GM21515 (cell line): ENCODE results near the gene GRK4.

Experiments
- ATAC-seq: cut with Tn5 transposase; IDR thresholded peaks from one replicate; pipeline ENCODE4 v1.9.1; 2021; ENCODE audit not compliant: unreplicated experiment

GRK4 gene

GRCh38 chr4:3010998-3011397 is 47.6 kb downstream of the GRK4 start:
- ATAC-seq = no peak

- ATAC-seq = no peak
Measured at GRCh38 chr4:3011456-3012220, 48.3 kb downstream of the GRK4 start.

GRCh38 chr4:3013323-3013722 is 50.0 kb downstream of the GRK4 start:
- no peak for ATAC-seq

GRCh38 chr4:3013839-3014350 is 50.5 kb downstream of the GRK4 start:
- ATAC-seq = peak; percentile 76

GRCh38 chr4:3016961-3017360 is 53.6 kb downstream of the GRK4 start:
- no peak for ATAC-seq

GRCh38 chr4:3017504-3017903 is 54.1 kb downstream of the GRK4 start:
- no peak for ATAC-seq

GRCh38 chr4:3019145-3019846 is 55.9 kb downstream of the GRK4 start:
- no peak for ATAC-seq

- no peak for ATAC-seq
Measured at GRCh38 chr4:3021127-3021526, 57.8 kb downstream of the GRK4 start.

- ATAC-seq = no peak
Measured at GRCh38 chr4:3021627-3022026, 58.3 kb downstream of the GRK4 start.

- no peak for ATAC-seq
Measured at GRCh38 chr4:3022112-3022511, 58.7 kb downstream of the GRK4 start.

- no peak for ATAC-seq
Measured at GRCh38 chr4:3022651-3023050, 59.3 kb downstream of the GRK4 start.

GRCh38 chr4:3025881-3026280 is 62.5 kb downstream of the GRK4 start:
- no peak for ATAC-seq

- ATAC-seq = no peak
Measured at GRCh38 chr4:3026540-3026939, 63.2 kb downstream of the GRK4 start.

GRCh38 chr4:3029464-3029863 is 66.1 kb downstream of the GRK4 start:
- ATAC-seq = no peak

- no peak for ATAC-seq
Measured at GRCh38 chr4:3030566-3031356, 67.4 kb downstream of the GRK4 start.

GRCh38 chr4:3031357-3032082 is 68.1 kb downstream of the GRK4 start:
- ATAC-seq = no peak

GRCh38 chr4:3034231-3034630 is 70.9 kb downstream of the GRK4 start:
- ATAC-seq = no peak

GRCh38 chr4:3035249-3035648 is 71.9 kb downstream of the GRK4 start:
- no peak for ATAC-seq

GRCh38 chr4:3035674-3036073 is 72.3 kb downstream of the GRK4 start:
- no peak for ATAC-seq

GRCh38 chr4:3036131-3036952 is 73.0 kb downstream of the GRK4 start:
- no peak for ATAC-seq
